ENCODE results near the gene SHROOM4.

SHROOM4 gene

DNA sequence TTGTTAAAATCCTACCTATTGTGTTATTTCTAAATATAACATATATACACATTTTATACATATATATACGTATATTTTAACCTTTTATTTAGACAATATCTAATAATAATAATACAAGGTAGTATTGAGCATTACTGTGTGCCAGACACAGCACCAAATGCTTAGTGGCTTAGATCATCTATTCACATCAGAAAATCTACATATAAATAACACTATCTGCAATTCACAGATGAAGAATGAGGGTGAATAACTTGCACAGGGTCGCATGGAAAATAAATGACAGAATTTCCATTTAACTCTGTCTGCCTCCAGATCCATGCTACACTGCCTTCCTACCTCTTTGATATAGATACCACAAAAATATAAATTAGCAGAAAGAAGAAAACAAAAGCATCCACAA, 37.7 kb downstream of the SHROOM4 start:
- FAIRE-seq, result no peak

DNA sequence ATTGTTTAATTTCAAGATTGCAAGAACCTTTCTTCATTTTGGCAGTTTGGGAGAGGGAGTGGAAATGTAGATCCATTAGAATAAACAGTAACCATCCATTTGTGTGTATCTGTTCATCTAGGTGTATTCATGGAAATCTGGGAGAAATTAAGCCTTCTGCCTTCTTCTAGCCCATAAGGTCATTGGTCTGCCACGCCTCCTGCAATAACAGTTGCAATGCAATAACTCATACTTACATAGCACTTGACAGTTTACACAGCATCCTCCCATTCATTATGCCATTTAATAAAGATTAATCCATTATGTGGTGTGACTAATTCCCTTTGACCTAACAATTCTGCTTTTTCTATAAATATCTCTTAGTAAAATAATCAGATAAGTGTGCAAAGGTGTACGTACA, 42.6 kb downstream of the SHROOM4 start:
- FAIRE-seq, result no peak

- no peak for FAIRE-seq
Observed at GRCh38 chrX:50770702-50771101, 43.3 kb downstream of the SHROOM4 start.

GRCh38 chrX:50769389-50770063, 44.5 kb downstream of the SHROOM4 start:
- FAIRE-seq, result no peak

DNA sequence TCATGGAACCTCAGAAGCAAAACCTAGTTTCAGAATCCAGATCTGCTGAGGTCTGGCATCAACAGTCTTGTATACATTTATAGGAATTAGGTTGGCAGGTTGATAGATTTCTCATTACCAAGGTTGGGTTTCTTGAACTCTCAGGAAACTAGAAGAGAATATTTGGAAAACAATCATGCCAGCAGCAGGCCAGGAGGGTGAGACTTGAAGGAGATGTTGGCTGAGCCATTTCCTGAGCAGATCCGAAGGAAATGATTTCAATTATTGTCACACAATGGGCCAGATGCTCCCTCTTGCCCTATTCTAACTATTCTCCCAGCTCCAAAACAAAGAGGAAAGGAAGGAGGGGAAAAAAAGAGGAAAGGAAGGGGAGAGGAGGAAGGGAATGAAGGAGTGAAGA, 45.2 kb downstream of the SHROOM4 start:
- no peak for FAIRE-seq

DNA sequence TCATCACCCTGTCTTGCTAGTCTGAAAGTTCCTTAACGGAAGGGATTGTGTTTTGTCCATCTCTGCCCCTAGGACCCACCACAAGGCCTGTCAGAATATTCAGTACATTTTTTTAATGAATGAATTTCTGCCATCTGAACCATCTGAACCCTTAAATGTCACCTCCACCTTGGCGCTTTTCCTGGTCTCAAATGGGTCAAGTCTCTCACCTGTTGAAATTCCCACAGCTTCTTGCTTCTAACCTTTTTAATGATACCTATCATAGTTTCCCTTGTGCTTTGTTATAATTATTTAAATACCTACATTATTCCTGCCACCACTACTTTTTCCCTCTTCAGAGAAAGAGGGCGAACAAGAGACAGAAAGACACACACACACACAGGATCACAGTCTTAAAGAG, 48.0 kb downstream of the SHROOM4 start:
- no peak for FAIRE-seq

GRCh38 chrX:50762578-50762977, 51.4 kb downstream of the SHROOM4 start:
- no peak for FAIRE-seq

DNA sequence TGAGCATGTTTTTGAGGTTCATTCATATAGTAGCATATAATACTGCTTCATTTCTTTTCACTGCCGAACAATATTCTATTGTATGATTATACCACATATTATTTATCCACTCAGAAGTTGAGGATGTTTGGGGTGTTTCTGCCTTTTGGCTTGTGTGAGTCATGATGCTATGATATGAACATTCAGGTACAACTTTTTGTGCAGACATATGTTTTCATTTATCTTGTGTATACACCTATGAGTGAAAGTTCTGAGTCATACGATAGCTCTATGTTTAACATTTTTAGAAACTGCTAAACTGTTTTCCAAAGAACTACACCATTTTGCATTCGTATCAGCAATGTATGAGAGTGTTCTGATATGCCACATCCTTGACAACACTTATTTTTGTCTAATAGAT, 57.7 kb downstream of the SHROOM4 start:
- FAIRE-seq, result no peak

GRCh38 chrX:50751091-50751490, 62.9 kb downstream of the SHROOM4 start:
- FAIRE-seq, result no peak

GRCh38 chrX:50747471-50747900, 66.5 kb downstream of the SHROOM4 start:
- FAIRE-seq, result no peak

DNA sequence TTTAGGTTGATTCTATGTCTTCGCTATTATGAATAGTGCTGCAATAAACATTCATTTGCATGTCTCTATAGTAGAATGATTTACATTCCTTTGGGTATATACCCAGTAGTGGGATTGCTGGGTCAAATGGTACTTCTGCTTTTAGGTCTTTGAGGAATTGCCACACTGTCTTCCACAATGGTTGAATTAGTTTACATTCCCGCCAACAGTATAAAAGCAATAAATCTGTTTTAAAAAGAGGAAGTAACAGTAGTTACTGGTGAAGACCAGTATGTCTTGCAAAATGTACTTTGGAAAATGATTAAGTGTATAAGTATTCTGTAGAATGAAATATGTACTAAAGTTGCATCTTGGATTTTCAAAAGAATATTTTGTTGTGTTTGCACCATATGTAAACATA, 77.3 kb downstream of the SHROOM4 start:
- no peak for FAIRE-seq

GRCh38 chrX:50726296-50726695, 87.7 kb downstream of the SHROOM4 start:
- no peak for FAIRE-seq

DNA sequence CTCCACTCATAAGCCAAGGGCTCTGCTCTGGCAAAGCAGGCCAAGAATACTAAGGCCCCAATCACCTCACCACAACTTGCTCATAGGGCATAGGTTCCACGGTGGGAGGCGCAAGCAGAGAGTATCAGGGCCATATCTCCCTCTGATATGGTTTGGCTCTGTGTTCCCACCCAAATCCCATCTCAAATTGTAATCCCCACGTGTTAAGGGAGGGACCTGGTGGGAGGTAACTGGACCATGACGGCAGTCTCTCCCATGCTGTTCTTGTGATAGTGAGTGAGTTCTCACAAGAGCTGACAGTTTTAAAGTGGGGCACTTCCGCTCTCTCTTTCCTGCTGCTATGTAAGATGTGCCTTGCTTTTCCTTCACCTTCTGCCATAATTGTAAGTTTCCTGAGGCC, 88.7 kb downstream of the SHROOM4 start:
- no peak for FAIRE-seq

DNA sequence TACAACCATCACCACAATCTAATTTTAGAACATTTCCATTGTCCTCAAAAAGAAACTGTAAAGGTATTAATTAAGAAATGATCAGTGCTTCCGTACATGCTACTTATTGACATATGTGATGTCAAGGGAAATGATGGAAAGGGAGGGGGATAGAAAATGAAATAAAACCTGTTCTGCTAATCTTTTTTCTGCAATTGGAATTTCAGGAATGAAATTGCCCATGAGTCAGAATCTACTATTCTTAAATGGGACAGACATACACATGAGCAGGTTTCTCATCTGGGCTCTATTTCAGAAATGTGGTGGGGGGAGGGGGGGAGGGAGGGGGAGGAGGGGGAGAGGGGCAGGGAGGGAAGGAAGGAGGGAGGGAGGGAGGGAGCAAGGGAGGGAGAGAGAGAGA, 91.0 kb downstream of the SHROOM4 start:
- FAIRE-seq, result no peak

DNA sequence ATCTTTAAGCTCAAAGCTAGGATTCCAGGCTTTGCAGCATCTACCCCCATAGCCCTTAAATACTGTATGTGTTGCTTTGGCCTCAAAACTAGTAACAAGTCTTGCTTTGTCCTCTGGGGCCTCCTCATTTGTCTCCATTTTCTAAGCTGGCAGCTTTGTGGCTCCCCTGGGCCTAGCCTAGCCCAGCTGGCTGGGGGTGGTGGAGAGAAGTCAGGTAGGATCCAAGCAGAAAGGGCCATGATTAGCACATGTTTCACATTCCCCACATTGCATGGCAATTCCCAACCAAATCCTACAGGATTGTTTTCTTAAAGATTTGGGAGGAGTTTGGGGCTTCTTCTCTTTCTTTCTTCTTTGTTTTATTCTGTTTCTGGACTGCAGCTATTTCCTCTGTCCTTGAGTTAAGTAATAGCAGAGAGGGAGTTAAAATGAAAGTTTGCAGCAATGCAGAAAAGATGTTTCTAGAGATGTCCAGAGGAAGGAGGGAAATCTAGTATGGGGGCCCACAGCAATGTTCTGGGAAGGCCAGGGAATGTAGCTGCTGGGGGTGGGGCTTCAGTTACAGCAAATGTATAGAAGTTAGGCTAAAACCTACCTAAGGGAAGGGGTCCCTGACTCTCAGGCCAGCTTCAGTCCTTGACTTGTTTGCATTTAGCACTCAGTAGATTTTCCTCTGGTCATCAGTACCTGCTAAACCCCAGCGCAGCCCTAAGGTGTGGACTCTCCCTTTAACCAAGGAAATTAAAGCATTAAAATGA, 92.1 kb downstream of the SHROOM4 start:
- no peak for FAIRE-seq

DNA sequence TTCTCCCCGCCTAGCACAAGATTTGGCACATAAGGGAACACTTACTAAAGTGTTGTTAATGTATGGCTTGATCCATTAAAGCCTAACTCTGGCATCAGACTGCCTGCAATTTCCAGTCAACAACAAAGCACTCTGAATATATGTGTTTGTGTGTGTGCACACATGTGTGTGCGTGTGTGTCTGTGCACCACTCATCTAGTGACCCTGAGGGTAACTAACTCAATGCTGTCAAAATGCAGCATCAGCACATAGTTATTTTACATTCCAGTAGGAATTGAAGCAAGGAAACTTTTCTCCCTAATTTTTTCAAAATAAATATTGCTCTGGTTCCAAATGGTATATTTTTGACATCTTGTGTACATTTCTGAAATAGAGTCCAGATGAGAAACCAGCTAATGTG, 94.4 kb downstream of the SHROOM4 start:
- no peak for FAIRE-seq

- no peak for FAIRE-seq
Observed at GRCh38 chrX:50718776-50719175, 95.2 kb downstream of the SHROOM4 start.

DNA sequence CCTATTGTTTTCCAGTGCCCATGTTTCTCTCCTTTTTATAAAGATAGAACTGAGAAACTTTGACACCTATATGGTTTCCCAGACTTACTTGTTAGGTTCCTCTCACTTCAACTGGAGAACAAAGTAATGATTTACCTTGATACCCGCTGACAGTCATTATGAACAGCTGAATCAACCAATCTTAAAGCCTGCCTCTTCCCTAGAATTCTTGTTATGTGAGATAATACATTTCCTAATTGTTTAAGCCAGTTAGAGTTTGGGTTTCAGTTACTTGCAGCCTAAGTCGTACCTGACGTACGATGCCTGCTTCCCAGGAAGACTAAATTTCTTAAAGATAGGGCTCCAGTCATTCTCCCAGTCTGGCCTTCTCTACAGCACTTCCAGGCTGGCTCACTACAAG, 97.3 kb downstream of the SHROOM4 start:
- no peak for FAIRE-seq

- FAIRE-seq, result no peak
Observed at GRCh38 chrX:50712777-50713176, 101.2 kb downstream of the SHROOM4 start.

DNA sequence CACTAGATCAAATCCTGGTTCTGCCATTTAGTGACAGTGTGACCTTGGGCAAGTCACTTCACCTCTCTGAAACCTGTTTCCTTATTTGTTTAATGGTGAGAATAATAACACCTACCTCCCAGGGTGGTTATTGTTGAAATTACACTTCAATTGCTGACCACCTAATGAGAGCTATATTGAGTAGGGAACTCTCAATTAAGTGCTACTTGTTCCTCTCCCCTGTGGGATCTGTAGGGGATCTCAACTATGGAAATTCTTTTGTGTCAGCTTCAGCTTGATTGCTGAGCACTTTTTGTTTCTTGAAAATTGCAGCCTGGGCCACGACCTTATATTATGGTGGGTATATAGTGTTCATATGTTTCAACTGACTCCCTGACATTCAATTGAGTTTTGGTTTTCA, 102.1 kb downstream of the SHROOM4 start:
- FAIRE-seq, result no peak

DNA sequence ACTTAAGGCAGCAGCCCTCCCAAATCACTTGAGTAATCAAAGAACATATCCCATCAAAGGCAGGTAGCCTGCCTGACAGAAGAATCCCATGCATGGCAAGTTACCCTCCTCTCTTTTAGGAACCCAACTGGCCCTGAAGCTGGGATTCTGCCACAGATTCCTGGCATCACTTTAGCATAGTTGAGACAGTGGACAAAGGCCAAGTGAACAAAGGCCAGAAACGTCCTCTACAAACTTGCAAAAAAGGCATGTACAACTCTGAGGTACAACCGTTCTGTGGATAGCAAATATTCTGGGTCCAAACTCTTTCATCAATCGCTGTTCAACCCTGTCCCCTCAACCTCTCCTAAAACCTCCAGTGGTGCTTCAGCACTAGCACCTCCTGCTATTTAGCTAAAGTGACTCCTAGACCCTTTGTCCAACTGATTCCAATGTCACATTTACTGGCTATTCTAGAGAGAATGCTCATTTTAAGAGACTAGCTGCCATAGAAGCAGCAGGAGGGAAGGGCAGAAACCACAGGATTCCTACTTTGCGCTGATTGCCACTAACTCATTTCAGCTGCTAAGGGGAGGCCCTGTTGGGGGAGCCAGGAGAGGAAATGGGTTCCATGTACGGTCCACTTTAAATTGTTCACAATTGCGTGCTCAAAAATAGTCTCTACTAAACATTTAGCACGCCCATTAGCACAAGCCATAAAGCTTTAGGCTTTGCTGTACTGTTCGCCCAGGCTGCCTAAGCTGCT, 105.9 kb downstream of the SHROOM4 start:
- FAIRE-seq, result no peak

DNA sequence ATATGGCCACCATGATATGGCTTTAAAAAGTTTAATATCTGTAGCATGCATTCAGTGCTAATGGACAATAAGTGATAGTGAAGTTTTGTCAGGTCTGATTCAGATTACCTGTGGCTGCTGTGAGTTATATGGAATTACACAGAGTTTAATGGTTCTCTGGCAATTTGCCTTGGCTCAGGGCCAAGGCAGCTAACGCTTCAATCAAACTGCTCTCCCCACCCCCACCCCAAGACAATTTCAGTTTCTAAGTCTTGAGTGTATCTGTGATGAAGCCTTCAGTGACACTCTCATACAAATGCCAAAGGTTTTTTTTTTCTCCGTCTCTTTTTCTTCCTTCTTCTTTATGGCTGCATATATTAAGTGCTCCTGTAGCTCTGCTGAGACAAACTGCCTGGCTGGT, 106.6 kb downstream of the SHROOM4 start:
- no peak for FAIRE-seq

DNA sequence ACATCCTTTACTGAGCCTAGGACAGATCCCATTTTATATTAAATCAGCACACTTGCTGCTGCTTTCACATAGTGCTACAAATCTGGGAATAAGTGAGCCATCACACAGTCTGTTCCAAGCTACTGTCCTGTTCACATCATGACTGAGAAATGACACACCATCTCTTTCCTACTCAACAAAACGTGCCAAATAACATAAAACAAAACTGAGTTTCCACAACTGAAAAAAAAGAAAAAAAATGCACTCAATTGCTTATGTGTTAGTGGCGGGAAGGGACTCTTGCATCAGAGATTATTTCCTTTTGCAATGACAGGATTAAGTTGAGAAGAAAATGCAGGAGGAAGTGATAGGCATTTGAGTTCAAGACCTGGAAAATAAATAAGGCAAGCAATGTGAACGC, 109.0 kb downstream of the SHROOM4 start:
- FAIRE-seq, result no peak

DNA sequence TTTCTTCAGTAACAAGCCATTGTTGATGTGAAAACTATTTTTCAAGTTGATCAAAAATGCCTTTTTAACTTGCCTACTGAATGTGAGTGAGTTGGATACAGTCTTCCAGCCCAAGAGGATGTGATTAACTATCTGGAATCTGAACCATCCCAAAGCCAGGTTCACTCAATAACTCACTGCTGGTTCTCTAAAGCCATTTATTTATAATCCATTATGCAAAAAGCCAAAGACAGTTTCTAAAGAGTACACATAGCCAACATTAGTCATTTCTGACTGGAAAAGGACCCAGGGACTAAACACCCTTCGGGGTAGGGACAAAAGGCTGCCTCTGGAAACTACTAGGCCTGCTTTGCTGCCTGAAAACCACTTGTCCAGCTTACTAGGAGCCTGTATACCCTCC, 109.6 kb downstream of the SHROOM4 start:
- no peak for FAIRE-seq
